ENCODE measurements around the gene WDR53. TPM values are rescaled to one million over a fixed set of nuclear protein-coding genes. Genes with fewer than 3 reads are reported as not detected.

Gene WDR53
- total and polyA plus RNA-seq, 9 of the 15 experiments (the other 6 are each of a cell fraction or from before 2014, with no cell fraction given) = 13.0 to 34.5 (median 20.9) TPM

GRCh38 chr3:196528639-196529233 is 39.6 kb downstream of the WDR53 start (continued):
- TF ChIP-seq CHCHD3 (CRISPR knock-in tag; IDR thresholded peaks at IDR 0.05) (no peak), CBX2 (IDR thresholded peaks at IDR 0.05; ENCODE audit: insufficient read depth, low read length, poor library complexity, severe bottlenecking) (no peak), ZZZ3 (IDR thresholded peaks at IDR 0.05) (no peak), TOE1 (IDR thresholded peaks at IDR 0.05; ENCODE audit: borderline replicate concordance) (no peak; the same call in 1 of the 2 replicates), TOE1 (CRISPR knock-in tag; IDR thresholded peaks at IDR 0.05; ENCODE audit: borderline replicate concordance, low read depth) (no peak), TCF7L2 (IDR thresholded peaks at IDR 0.05; ENCODE audit: low read depth, low read length) (no peak), U2AF2 (optimal IDR thresholded peaks at IDR 0.05; ENCODE audit: low read depth, low read length) (no peak), ZBED1 (IDR thresholded peaks at IDR 0.05) (no peak), SMARCA5 (IDR thresholded peaks at IDR 0.05) (no peak), NR2C2 (CRISPR knock-in tag; IDR thresholded peaks at IDR 0.05) (no peak), NR2C2 (tag; IDR thresholded peaks at IDR 0.05) (no peak), PRPF4 (IDR thresholded peaks at IDR 0.05; ENCODE audit: insufficient read depth, low read depth, low read length, poor library complexity, severe bottlenecking) (no peak), ZNF764 (CRISPR knock-in tag; IDR thresholded peaks at IDR 0.05; ENCODE audit: low read depth) (no peak), THRA (IDR thresholded peaks at IDR 0.05) (no peak), ZNF551 (CRISPR knock-in tag; IDR thresholded peaks at IDR 0.05) (no peak), ZNF133 (CRISPR knock-in tag; IDR thresholded peaks at IDR 0.05) (no peak), SIX5 (IDR thresholded peaks at IDR 0.05; ENCODE audit: borderline replicate concordance in 1 of 2, insufficient read depth in 1 of 2, low read depth in 1 of 2, low read length in 2 of 2) (no peak), STAG1 (CRISPR knock-in tag; IDR thresholded peaks at IDR 0.05; ENCODE audit: borderline replicate concordance) (peak; percentile 93), STAT6 (CRISPR knock-in tag; IDR thresholded peaks at IDR 0.05) (0 out of 2 replicates have a peak, but pooled peaks have one; percentile 65), ZNF121 (CRISPR knock-in tag; conservative IDR thresholded peaks at IDR 0.05) (no peak), PURB (CRISPR knock-in tag; IDR thresholded peaks at IDR 0.05; ENCODE audit: low read depth) (no peak), CTBP1 (IDR thresholded peaks at IDR 0.05; ENCODE audit: borderline replicate concordance) (peak; percentile 97), SETDB1 (IDR thresholded peaks at IDR 0.05; ENCODE audit: low read length) (no peak), ERF (CRISPR knock-in tag; IDR thresholded peaks at IDR 0.05) (no peak), RBM15 (IDR thresholded peaks at IDR 0.05; ENCODE audit: insufficient read depth, low read length) (no peak), TAF7 (tag; IDR thresholded peaks at IDR 0.05) (no peak), ZBTB1 (CRISPR knock-in tag; IDR thresholded peaks at IDR 0.05; ENCODE audit: borderline replicate concordance, low read depth) (no peak), HCFC1 (IDR thresholded peaks at IDR 0.05; ENCODE audit: low read depth, low read length) (0 out of 2 replicates have a peak, but pooled peaks have one; percentile 22)
